Hepatocyte (in vitro differentiated cells): Measurements from ENCODE around the gene NCS1. TPM values are rescaled to one million over a fixed set of nuclear protein-coding genes. Genes with fewer than 3 reads are reported as not detected.

Experiments
- DNase-seq: peaks from one replicate; pipeline ENCODE4 v3.0.0-alpha.2; 2016; ENCODE audit warnings: low spot score
- H2AFZ ChIP-seq: fragments of 200-600 bp; sonication (generic); 2 replicates; pipeline ENCODE4 v1.6.0; 2016; ENCODE audit warnings: antibody characterized with exemption, mild to moderate bottlenecking
- H3K27ac ChIP-seq: fragments of 200-600 bp; sonication (generic); 2 replicates; pipeline ENCODE4 v1.5.1; 2016; ENCODE audit warnings: mild to moderate bottlenecking
- H3K27me3 ChIP-seq: fragments of 200-600 bp; sonication (generic); 2 replicates; pipeline ENCODE4 v1.6.1; 2016
- H3K36me3 ChIP-seq: fragments of 200-600 bp; sonication (generic); replicated peaks from 2 replicates; pipeline ENCODE4 v1.5.1; 2016; ENCODE audit warnings: low read depth; ENCODE audit not compliant: insufficient read depth
- H3K4me1 ChIP-seq: fragments of 200-600 bp; sonication (generic); 2 replicates; pipeline ENCODE4 v1.5.1; 2016; ENCODE audit warnings: mild to moderate bottlenecking, moderate library complexity; ENCODE audit not compliant: insufficient read depth
- H3K4me2 ChIP-seq: fragments of 200-600 bp; sonication (generic); 2 replicates; pipeline ENCODE4 v1.6.0; 2016
- H3K4me3 ChIP-seq: fragments of 200-600 bp; sonication (generic); 2 replicates; pipeline ENCODE4 v1.5.1; 2016; ENCODE audit warnings: mild to moderate bottlenecking
- H3K79me2 ChIP-seq: fragments of 200-600 bp; sonication (generic); 2 replicates; pipeline ENCODE4 v1.6.0; 2017; ENCODE audit warnings: mild to moderate bottlenecking
- H3K9me2 ChIP-seq: fragments of 200-600 bp; sonication (generic); replicated peaks from 2 replicates; pipeline ENCODE4 v1.6.0; 2017; ENCODE audit warnings: mild to moderate bottlenecking; ENCODE audit not compliant: insufficient read depth
- H3K9me3 ChIP-seq: fragments of 200-600 bp; sonication (generic); 2 replicates; pipeline ENCODE4 v1.5.1; 2016; ENCODE audit warnings: low read depth, mild to moderate bottlenecking
- H4K20me1 ChIP-seq: fragments of 200-600 bp; sonication (generic); 2 replicates; pipeline ENCODE4 v1.6.0; 2016; ENCODE audit warnings: mild to moderate bottlenecking; ENCODE audit not compliant: insufficient read depth, poor library complexity, severe bottlenecking
- CTCF ChIP-seq: fragments of 200-600 bp; sonication (generic); IDR thresholded peaks from 2 replicates; pipeline ENCODE4 v1.5.1; 2016; ENCODE audit warnings: antibody characterized with exemption, mild to moderate bottlenecking; ENCODE audit not compliant: poor library complexity
- EZH2 ChIP-seq: fragments of 200-600 bp; sonication (generic); IDR thresholded peaks from 2 replicates; pipeline ENCODE4 v1.6.1; 2016; ENCODE audit warnings: antibody characterized with exemption, mild to moderate bottlenecking, borderline replicate concordance
- EZH2phosphoT487 ChIP-seq: fragments of 200-600 bp; sonication (generic); IDR thresholded peaks from one replicate; pipeline ENCODE4 v1.6.1; 2018; ENCODE audit warnings: antibody characterized with exemption, mild to moderate bottlenecking, low read depth, moderate library complexity; ENCODE audit not compliant: unreplicated experiment, severe bottlenecking
- WGBS: methylation state at CpG from one replicate; pipeline ENCODE4 v1.1.6; 2016; ENCODE audit warnings: low lambda C conversion rate; ENCODE audit errors: missing lambda C conversion rate; 5-methylcytosine and 5-hydroxymethylcytosine counted together
- polyA plus RNA-seq: library from polyadenylated mRNA; unstranded; fragments of >200 nt; fragmentation: Nextera tagmentation; extraction: Ambion mirVana; gene quantifications from 2 replicates; pipeline ENCODE4 v1.2.1, GENCODE V29; 2016
- total RNA-seq: library from RNA; depleted of rRNA; stranded (reverse); fragments of >200 nt; gene quantifications from 2 replicates; pipeline ENCODE4 v1.2.3, GENCODE V29; 2014

NCS1 gene
- total and polyA plus RNA-seq, 2 experiments from 2014 or later = 16.8 to 25.3 TPM

- H2AFZ ChIP-seq = no peak overlapping the region
- H3K4me2 ChIP-seq = no peak overlapping the region
- 74% methylated on average over 14 of the region's 14 CpGs for WGBS
Observed at GRCh38 chr9:130209422-130209821, 37.2 kb downstream of the NCS1 start.

GRCh38 chr9:130211548-130212226 is 39.5 kb downstream of the NCS1 start:
- no peak overlapping the region for H3K4me3 ChIP-seq
- TF ChIP-seq EZH2phosphoT487 = no peak
- TF ChIP-seq EZH2 = no peak
- no peak for TF ChIP-seq CTCF
- H4K20me1 ChIP-seq = no peaks in the 10 kb centered on the region
- H3K4me2 ChIP-seq = no peak overlapping the region
- no peak overlapping the region for H2AFZ ChIP-seq
- no peaks in the 10 kb centered on the region for H3K9me2 ChIP-seq
- WGBS = 91% methylated on average over 20 of the region's 20 CpGs
- no peaks in the 10 kb centered on the region for H3K9me3 ChIP-seq
- H3K79me2 ChIP-seq = no peaks in the 10 kb centered on the region
- H3K36me3 ChIP-seq = no peaks in the 10 kb centered on the region
- H3K27me3 ChIP-seq = no peaks in the 10 kb centered on the region
- H3K27ac ChIP-seq = no peak overlapping the region
- H3K4me1 ChIP-seq = peaks cover 9% of the 10 kb centered on the region
- DNase-seq = no peak

More at GRCh38 chr9:130209422-130209821, 37.2 kb downstream of the NCS1 start:
- no peaks in the 10 kb centered on the region for H4K20me1 ChIP-seq
- no peaks in the 10 kb centered on the region for H3K79me2 ChIP-seq
- no peaks in the 10 kb centered on the region for H3K27me3 ChIP-seq
- no peaks in the 10 kb centered on the region for H3K9me2 ChIP-seq
- H3K4me3 ChIP-seq = no peak overlapping the region
- no peaks in the 10 kb centered on the region for H3K36me3 ChIP-seq
- no peaks in the 10 kb centered on the region for H3K9me3 ChIP-seq
- peaks cover 9% of the 10 kb centered on the region for H3K4me1 ChIP-seq
- TF ChIP-seq EZH2phosphoT487 (no peak), EZH2 (no peak)
- H3K27ac ChIP-seq = no peak overlapping the region
- DNase-seq = no peak

GRCh38 chr9:130212543-130213297 is 40.5 kb downstream of the NCS1 start:
- no peak overlapping the region for H3K27ac ChIP-seq
- H4K20me1 ChIP-seq = no peaks in the 10 kb centered on the region
- H3K27me3 ChIP-seq = no peaks in the 10 kb centered on the region
- TF ChIP-seq EZH2 (no peak), CTCF (no peak), EZH2phosphoT487 (no peak)
- DNase-seq = no peak
- WGBS = 90% methylated on average over 17 of the region's 17 CpGs
- H3K4me1 ChIP-seq = peaks cover 9% of the 10 kb centered on the region
- no peaks in the 10 kb centered on the region for H3K9me2 ChIP-seq
- H3K4me2 ChIP-seq = no peak overlapping the region
- no peaks in the 10 kb centered on the region for H3K9me3 ChIP-seq
- no peaks in the 10 kb centered on the region for H3K36me3 ChIP-seq
- no peak overlapping the region for H2AFZ ChIP-seq
- H3K4me3 ChIP-seq = no peak overlapping the region
- no peaks in the 10 kb centered on the region for H3K79me2 ChIP-seq
